GM10266 (cell line): ENCODE data around the gene SAMD8.

Source experiments
- DNase-seq: peaks from one replicate; pipeline ENCODE4 v3.0.0; 2012; ENCODE audit errors: extremely low spot score
- CTCF ChIP-seq: IDR thresholded peaks from 2 replicates; pipeline ENCODE4 v1.5.1; 2012; ENCODE audit warnings: mild to moderate bottlenecking, low read depth; ENCODE audit not compliant: control insufficient read depth, insufficient read depth; ENCODE audit errors: missing control alignments

The SAMD8 gene

GRCh38 chr10:75084834-75085384 is 26.5 kb upstream of the SAMD8 start:
- TF ChIP-seq CTCF, result no peak
- DNase-seq, result no peak

- DNase-seq, result no peak
- TF ChIP-seq CTCF, result no peak
Observed at GRCh38 chr10:75086278-75086934, 25.1 kb upstream of the SAMD8 start.

GRCh38 chr10:75088640-75089039 is 22.8 kb upstream of the SAMD8 start:
- DNase-seq, result no peak
- TF ChIP-seq CTCF, result no peak

GRCh38 chr10:75089634-75090033 is 21.8 kb upstream of the SAMD8 start:
- no peak for TF ChIP-seq CTCF
- DNase-seq, result no peak

- TF ChIP-seq CTCF, result no peak
- no peak for DNase-seq
Observed at GRCh38 chr10:75091146-75091545, 20.3 kb upstream of the SAMD8 start.

GRCh38 chr10:75094465-75094864 is 17.0 kb upstream of the SAMD8 start:
- no peak for TF ChIP-seq CTCF
- no peak for DNase-seq

- TF ChIP-seq CTCF, result no peak
- no peak for DNase-seq
Observed at GRCh38 chr10:75095631-75096030, 15.8 kb upstream of the SAMD8 start.
